RPMI8226 (cell line): Measurements from ENCODE around the gene ARG2.
"Not testable (repeated sequence)": the region's sequence is repeated elsewhere in the genome, so short reads cannot be mapped to it uniquely, and the experiment has no call there.

Experiments
- DNase-seq: peaks from one replicate; pipeline ENCODE4 v3.0.0-alpha.2; 2015

ARG2 gene

DNA sequence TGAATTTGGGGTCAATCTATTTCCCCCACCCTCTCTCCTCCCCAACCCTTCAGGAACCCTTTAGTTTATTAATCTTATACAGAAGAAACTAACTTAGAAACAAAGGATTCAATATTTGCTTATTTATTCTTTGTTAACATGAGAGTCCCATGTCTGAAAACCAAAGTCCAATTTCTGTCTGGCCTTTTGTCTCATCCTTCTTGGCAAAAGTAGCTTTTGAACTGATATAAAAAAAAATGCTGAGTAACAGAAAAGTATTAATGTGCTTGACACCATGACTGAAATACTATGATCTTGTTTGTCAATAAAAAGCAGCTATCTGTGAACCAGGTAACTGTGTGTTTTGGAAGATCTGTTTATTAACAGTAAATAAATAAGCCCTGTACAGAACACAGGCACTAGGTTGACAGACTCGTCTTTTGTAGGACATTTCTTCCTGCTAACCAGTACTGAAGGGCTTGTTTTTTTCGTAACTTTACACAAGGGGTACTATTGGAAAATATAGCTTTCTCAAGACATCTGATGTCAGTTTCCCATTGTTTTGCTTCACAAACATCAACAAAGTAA is 30.4 kb upstream of the ARG2 start:
- DNase-seq: no peak

DNA sequence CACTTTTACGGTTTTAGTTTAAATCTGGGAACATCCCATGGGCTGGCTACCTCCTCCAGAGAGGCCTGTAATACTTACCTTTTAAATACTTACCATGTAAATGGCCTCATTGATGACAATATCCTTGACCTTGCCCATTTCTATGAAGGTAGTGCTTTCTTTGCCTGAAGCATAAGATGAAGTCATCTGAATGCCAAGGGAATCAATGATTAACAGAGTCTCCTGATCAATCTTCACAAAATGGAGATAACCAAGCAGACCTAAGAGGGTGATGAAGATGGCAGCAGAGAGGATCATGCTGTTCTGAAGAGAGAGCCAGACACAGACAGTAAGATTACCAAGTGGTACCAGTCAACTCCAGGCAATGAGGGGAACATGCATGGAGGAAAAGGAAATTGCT is 26.1 kb upstream of the ARG2 start:
- DNase-seq: not testable (repeated sequence)

DNA sequence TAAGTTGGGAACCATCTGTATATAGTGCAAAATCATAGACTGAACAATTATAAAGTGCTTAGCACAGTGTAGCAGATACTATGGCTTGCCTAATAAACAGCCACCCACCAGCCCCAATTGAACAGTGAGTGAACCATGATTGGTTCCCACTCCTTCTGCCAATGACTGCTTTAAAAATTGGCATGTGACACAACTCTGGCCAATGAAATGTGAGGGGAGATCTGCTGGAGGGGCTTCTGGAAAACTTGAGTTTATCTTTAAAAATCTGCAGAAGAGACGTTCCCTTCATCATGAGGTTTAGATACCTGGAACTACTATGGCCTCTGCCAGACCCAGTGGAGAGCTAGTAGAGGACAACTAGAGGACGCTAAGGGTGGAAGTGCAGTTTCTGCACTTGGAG is 24.3 kb upstream of the ARG2 start:
- DNase-seq: no peak

DNA sequence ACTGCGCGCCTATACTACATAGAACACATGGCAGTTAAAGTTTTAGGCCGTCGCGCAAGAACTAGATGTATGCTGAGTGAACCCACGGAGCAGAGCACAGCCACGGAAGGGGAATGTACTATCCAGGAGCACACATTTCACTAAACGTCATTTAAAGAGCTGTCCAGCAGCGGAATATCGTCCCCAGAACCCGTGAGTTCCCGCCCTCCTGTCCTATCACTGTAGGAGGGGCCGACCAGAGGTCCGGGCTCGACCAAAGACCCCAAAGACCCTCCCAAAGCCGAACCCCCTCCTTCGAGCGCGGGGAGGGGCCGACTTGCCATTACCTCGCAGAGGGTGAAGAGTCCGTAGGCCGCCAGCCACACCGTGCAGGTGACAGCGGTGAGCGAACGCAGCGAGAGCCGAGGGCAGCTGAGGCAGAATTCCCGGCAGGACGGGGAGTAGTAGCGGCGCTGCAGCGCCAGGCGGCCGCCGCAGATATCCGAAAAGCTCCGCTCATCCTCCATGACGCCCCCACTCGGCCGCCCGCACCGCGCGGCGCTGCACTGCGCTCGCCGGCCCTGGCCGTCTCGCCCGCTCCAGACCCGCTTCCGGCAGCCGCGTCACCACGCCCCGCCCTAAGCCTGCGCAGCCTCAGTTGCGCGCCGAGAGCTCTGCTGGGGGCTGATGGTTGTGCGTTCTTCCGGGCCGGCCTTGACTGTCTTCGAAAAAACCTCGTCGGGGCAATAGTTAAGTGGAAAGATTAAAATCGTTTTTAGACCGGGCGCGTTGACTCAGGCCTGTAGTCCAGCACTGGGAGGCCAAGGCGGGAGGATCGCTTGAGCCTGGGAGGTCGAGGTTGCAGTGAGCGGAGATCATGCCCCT is 19.8 kb upstream of the ARG2 start, which contains the start of gene PIGH:
Gene PIGH (minus strand): TSS at position 571 of the 864 bp plus-strand sequence. CDS start 65 bp downstream, at position 506.
- peak; percentile 89 for DNase-seq

DNA sequence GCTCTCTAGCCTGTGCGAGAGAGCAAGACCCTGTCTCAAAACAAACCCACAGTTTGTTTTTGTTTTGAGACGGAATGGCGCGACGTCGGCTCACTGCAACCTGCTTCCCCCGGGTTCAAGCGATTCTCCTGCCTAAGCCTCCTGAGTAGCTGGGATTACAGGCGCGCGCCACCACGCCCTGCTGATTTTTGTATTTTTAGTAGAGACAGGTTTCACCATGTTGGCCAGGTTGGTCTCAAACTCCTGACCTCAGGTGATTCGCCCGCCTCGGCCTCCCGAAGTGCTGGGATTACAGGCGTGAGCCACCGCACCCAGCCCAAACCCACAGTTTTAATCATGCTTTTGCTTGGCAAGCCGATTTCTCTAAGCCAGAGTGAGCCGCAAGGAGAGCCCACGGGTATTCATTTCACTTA is 19.2 kb upstream of the ARG2 start:
- not testable (repeated sequence) for DNase-seq

DNA sequence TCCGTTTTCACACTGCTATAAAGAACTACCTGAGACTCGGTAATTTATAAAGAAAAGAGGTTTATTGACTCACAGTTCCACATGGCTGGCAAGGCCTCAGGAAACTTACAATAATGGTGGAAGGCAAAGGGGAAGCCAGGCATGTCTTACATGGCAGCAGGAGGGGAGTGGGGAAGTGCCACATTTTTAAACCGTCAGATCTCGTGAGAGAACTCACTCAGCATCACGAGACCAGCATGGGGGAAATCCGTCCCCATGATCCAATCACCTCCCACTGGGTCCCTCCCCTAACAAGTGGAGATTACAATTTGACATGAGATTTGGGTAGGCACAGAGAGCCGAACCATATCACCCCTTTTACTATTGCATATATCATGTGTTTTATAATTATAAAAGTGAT is 17.6 kb upstream of the ARG2 start:
- no peak for DNase-seq

DNA sequence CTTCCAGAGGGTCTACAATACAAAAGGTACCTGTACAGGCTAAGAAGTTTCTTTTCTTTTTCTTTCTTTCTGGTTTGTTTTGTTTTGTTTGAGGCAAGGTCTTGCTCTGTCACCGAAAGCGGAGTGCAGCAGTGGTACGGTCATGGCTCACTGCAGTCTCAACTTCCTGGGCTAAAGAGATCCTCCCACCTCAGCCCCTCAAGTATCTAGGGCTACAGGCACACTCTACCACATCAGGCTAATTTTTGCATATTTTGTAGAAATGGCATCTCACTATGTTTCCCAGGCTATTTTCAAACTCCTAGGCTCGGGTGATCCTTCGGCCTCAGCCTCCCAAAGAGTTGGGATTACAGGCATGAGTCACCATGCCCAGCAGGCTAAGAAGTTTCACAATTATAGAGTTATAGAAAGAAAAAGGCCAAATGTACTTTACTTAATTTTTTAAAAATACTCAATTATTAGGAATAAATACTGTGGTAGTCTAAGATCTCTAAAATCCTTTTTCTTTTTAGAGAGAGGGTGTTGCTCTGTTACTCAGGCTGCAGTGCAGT is 16.6 kb upstream of the ARG2 start:
- no peak for DNase-seq

DNA sequence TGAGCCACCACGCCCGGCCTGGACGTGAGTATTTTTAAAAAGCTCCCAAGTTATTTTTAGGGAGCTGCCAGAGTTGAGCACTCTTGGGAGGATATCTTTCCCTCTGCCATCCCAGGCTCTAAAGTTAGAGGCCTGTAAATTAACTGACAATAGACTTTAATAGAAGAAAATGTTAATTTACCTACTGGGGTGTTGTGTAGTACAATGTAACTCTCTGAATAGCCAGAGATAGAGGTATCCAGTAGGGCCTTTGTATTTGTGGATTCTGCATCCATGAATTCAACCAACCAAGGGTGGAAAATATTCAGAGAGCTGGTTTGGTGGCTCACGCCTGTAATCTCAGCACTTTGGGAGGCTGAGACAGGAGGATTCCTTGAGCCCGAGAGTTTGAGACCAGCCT is 12.1 kb upstream of the ARG2 start:
- no peak for DNase-seq

DNA sequence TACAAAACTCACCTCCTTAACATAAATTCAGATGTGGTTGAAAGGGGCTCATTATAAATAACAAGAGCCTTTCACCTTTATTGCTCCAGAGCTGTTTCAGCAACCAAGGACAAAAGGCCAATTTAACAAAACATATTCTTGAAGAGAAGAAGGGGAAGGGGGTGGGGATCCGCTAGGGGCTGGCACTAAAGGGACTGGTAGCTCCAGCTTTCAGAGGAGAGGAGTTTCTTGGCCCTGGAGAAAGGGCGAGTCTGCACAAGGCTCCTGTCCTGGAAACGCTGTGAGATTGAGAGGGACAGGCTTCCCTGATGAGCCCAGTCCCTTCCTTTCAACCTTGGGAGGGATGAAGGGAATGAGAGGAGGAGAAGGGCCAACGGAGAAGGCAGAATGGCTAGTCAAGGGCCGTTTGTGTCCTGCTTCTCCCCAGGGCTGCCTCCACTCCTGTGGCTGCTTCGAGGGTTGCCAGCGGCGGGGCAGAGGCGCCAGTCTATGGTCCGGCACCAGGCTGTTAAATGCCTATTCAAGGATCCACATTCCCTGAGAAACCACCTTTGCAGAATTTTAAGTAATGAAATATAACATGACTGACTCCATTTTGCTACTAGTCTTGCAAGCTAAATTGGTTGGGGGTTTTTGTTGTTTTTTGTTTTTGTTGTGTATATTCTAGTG is 9.9 kb upstream of the ARG2 start:
- DNase-seq: no peak

DNA sequence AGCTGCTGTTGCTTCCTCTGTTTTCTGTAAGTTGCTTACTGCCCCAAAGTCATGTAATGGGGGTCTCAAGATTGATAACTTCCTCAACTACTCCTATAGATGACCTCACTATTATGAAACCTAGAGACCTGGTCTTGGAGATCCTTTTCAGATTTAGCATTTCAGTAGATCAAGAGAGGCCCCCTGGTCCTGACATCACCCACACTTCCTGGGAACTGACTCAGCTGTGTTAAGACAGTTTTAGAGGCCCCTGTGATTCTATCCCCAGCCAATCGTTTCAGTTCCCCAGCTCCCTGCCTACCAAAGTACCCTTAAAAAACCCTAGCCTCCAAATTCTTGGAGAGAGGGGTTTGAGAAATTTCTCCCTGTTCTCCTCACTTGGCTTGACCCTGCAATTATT is 9.2 kb upstream of the ARG2 start:
- DNase-seq: no peak

DNA sequence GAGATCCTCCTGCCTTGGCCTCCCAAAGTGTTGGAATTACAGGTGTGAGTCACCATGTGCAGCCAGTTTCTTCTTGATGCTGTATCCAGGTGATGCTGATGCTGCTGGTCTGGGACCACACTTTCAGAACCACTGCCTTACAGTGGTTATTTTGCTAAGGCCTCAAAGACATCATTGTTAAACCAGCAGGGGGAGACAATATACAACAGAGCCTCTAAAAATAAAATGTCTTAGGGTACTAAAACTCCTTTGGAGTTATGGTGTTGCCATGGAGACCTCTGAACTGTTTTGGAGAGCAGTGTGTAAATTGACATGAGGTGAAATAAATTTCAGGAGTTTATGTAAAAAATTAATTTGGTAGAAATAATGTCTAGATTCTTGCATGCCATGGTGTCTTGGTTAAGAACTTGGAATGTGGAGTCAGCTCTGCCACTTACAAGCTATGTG is 1.1 kb upstream of the ARG2 start:
- peak; percentile 64 for DNase-seq

DNA sequence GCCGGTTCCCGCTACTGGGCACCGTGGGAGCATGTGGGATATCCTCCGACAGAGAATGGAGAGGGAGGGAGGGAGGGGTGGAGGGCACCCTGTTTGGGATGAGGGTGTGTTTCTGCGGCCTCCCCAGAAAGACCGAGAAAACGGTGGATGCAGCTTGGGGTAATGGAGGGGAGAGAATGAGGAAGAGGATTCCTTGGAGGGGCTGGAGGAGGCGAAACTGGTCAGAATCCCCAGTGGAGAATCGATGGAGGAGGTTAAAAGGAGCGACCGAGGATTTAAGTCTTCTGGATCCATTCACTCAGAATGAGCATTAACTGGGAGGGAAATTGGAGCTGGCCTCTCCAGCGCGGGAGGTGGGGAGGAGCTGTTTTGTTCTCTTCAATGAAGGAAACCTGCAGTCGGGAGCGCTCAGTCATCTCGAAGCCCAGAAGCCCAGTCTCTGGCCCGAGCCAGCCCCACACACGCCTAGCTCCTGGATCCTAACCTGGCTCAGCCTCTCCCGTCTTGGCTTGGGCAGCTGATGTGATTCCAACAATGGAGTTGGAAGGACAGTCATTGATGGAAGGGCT is 581 bp downstream of the ARG2 start:
- no peak for DNase-seq

DNA sequence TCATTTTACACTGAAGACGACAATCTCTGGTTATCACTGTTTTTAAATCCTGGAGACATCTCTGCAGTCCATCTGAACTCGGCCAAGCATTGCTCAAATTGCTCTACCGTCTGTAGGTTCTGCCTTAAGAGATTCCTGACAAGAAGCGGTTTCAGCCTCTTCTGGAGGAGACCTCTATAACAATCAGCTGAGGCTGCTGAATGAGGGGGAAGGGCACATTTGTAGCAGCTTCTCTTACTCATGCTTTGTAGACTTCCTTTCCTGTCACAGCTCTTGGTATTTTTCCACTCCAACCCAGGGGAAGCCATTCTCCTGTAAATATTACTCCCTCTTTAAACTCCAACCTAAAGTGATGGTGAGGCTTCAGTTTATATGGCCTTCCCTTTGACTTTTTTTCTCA is 3.0 kb downstream of the ARG2 start:
- DNase-seq: peak; percentile 79

DNA sequence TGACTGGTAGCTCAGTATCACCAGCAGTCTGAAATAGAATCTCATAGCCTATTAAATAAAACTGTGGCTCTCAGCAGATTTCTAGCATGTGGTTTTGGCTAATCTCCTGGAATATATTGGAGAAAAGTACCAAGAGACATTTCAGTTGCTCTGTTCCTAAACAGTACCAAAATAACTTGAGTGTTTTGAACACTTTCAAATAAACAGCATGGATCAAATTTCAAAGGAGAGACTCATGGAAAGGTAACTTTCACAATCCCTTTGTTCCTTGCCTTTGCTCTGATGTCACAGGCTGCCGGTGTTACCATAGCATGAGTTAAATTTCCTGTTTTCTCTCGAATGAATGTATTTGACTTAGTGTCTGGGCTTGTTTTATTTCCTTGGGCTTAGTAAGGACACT is 3.4 kb downstream of the ARG2 start:
- peak; percentile 41 for DNase-seq

DNA sequence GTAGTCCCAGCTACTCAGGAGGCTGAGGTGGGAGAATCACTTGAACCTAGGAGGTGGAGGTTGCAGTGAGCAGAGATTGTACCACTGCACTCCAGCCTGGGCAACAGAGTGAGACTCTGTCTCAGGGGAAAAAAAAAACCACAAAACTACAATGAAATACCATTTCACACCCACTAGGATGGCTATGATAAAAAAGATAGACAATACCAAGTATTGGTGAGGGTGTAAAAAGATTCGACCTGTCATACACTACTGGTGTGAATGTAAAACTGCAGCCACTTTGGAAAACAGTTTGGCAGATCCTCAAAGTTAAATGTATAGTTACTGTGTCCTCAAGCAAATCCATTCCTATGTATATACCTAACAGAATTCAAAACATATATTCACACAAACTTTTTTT is 6.4 kb downstream of the ARG2 start:
- not testable (repeated sequence) for DNase-seq

DNA sequence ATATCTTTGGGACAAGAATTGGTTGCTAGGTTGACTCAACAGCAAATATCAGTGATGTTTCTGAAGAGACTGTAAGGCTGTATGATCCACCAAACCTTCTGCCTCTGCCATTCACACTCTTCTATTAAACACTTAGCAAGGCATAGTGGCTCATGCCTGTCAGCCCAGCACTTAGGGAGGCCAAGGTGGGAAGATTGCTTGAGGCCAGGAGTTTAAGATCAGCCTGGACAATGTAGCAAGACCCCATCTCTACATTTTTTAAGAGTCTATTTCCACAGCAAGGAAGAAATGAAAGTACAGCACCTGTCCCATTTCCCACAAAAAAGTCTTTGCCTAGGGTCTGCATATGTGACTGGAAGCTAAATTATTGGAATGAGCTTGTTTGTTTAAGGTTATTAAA is 7.8 kb downstream of the ARG2 start:
- no peak for DNase-seq

DNA sequence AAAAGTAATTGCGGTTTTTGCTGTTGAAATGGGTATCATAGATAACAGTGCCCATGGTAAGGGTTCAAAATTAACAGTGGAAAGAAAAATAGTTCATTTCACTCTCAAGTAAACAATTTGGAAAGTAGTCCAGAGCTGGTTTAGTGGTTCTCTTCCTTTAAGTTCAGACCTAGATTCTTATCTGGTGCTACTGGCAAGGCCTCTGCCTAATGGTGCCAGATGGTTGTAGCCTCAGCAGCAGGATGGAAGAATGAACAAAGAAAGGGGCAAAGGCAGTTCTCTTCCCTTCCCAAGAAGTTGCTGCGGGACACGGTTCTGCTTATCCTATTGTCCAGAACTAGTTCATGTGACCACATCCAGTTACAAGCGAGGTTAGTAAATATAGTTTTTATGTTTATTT is 10.5 kb downstream of the ARG2 start:
- no peak for DNase-seq

DNA sequence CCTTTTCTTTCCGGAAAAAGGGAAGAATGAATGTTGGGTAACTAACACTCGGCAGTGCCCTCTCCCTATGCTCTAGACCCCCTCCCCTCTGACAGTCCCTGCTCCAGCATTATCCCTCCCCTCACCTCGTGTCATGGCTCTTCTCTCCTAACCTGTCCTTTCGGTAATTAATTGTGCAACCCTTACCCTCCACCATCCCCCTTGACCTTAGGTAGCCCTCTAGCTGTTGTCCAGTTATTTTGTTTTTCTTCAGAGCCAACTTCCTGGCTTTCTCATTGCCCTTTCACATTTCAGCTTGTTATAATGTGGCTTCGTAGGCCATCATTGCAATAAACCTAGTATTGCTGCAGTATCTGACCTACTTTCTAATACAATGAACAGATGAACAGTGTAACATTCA is 11.2 kb downstream of the ARG2 start:
- no peak for DNase-seq

DNA sequence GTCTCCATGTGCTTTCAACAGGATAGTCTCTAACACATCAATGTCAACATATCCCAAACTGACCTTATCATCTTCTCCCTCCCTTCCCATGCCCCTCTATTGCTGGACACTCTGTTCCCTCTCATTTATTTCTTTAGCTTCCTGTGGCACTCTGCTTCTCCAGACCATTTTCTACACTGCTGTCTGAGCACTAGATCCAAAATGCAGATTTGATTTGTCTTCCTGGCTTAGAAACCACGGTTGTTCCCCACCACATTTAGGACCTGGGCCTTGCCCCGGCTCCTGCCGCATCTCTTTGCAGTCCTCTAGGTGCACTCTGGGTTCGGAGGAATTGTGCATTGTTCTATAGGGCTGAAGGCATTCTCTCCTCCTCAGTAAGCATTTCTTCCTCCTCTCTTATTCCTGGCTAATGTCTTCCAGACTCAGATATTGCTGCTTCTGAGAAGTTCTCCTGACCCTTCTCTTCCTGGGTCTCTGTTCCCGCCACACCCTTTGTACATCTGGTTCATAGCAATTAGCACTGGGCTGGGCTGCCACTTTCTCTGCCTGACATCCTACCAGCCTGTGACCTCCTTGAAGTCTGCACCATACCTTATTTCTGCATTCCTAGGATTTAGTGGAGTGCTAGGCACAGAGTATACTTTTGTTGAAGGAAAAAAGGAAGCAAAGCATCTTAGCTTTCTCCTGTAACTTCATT is 13.9 kb downstream of the ARG2 start:
- DNase-seq: no peak

DNA sequence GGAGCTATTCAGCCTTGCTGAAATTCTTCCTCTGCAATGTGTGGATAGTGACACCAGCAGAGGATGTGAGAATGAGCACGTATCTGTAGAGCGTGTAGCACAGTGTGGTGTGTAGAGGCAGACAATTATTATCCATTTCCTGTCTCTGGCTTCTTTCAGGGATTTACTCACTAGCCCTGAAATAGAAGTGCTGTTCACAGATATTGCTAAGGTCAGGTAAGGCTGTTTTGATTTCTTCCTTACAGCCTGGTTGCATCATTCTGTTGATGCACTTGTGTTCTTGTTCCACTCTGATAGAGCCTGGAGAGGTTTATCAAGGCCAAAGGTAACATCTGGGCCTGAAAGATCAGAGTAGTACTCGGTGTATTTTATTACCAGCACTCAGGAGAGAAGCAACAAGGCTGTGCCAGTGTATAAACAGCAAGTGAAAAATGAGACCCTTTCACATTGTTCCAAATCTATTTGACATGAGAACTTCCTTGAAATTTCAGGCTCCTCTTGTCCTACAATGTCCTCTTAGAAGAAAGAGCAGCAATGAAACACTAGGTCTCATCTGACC is 16.7 kb downstream of the ARG2 start:
- no peak for DNase-seq

DNA sequence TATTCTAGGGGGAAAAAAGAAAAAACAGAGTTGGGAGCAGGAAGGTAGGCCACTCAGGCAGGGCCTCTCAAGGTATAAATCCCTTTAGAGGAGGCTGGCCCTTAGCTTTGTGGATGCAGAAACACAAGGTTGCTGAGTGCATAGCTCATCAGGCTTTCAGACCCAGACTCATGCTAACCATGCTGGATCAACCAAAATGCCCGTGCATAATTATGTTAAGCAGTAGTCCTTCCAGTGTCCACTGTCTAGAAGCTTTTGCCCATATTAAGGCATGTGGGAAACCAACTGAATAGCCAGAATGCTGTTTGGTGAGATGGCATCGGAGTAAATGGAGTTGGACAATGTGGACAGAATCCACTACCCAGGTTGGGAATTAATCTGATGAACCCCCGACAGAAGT is 18.9 kb downstream of the ARG2 start:
- DNase-seq: no peak

DNA sequence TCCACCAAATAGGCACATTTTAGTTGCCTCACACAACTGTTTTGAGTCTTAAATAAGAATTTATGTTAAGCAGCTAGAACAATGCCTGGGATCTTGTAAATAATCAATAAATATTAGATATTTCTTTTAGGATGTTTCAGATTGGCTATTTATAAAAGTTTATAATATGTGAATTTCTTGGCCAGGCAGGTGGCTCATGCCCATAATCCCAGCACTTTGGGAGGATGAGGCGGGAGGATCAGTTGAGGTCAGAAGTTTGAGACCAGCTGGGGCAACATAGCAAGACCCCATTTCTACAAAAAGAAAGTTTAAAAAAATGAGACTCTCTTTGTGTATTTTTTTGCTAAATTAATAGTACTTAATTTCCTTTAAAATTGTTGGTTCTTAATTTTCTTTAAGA is 21.8 kb downstream of the ARG2 start:
- no peak for DNase-seq
